ENCODE data around the gene NPHP4. TPM values are rescaled to one million over a fixed set of nuclear protein-coding genes. Genes with fewer than 3 reads are reported as not detected.
"Not testable (repeated sequence)": the region's sequence is repeated elsewhere in the genome, so short reads cannot be mapped to it uniquely, and the experiment has no call there.

Gene NPHP4
- total and polyA plus RNA-seq, 2 donors = 2.5 to 4.2 TPM

DNA sequence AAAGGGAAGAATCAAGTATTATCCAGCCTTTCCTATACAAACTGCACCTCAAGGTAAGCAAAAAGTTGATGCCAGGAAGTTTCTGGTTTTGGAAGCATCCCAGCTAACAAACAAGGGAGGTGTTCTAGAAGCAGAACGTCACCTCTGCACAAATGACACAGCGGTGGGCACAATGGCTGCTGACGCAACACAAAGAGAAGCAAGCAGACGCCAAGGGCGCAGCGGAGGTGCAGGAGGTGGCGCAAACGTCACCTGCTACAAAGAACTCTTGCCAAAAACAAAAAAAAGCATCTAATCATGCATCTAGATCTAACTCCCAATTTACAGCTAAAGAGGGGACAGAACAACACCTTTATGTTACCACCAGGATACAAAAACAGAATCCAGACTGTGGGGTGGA is 88.5 kb downstream of the NPHP4 start:
- Histone ChIP-seq H3K4me3 (ENCODE audit: low read length in 2 of 2) (no peak overlapping the region), H3K27ac (ENCODE audit: low read depth in 1 of 2, low read length in 1 of 2) (no peak overlapping the region), H3K36me3 (ENCODE audit: control insufficient read depth in 2 of 2, insufficient read depth in 2 of 2, low read length in 1 of 2) (peaks cover 5 to 18% of the 10 kb centered on the region in 2 donors), H3K4me1 (ENCODE audit: control insufficient read depth in 2 of 2, insufficient read depth in 2 of 2, low read length in 2 of 2) (peaks cover 0 to 4% of the 10 kb centered on the region in 2 donors), H3K9me3 (ENCODE audit: control insufficient read depth in 2 of 2, insufficient read depth in 1 of 2, low read length in 1 of 2) (no peaks in the 10 kb centered on the region), H3K27me3 (ENCODE audit: control insufficient read depth in 2 of 2, insufficient read depth in 1 of 2, low read length in 1 of 2) (no peaks in the 10 kb centered on the region)
- 96% methylated on average over 8 of the region's 8 CpGs for WGBS
- DNase-seq (ENCODE audit: low read depth in 6 of 9, low spot score in 9 of 9) = no peak

DNA sequence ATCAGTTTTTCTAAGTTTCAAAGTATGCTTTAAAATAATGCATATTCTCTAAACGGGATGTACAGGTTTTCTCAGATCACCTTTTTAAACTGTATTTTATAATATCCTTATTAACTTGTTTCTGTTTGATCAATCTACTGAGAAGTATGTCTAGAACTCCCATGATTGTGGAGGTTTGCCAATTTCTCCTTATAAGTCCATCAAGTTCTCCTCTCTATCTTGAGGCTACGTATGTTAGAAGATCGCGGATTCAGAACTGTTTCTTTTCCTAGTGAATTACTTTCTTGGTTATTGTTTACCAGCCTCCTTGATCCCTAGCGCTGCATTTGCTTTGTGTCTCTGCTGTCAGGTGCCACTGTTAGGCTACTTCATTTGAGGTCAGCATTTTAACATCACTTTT is 89.2 kb downstream of the NPHP4 start:
- H3K36me3 ChIP-seq (ENCODE audit: control insufficient read depth in 2 of 2, insufficient read depth in 2 of 2, low read length in 1 of 2) = peaks cover 5 to 20% of the 10 kb centered on the region in 2 donors
- H3K27me3 ChIP-seq (ENCODE audit: control insufficient read depth in 2 of 2, insufficient read depth in 1 of 2, low read length in 1 of 2) = no peaks in the 10 kb centered on the region
- no peak for DNase-seq (ENCODE audit: low read depth in 6 of 9, low spot score in 9 of 9)
- H3K27ac ChIP-seq (ENCODE audit: low read depth in 1 of 2, low read length in 1 of 2) = no peak overlapping the region
- H3K4me3 ChIP-seq (ENCODE audit: low read length in 2 of 2) = no peak overlapping the region
- WGBS = over 99% methylated on average over 5 of the region's 5 CpGs
- peaks cover 0 to 4% of the 10 kb centered on the region in 2 donors for H3K4me1 ChIP-seq (ENCODE audit: control insufficient read depth in 2 of 2, insufficient read depth in 2 of 2, low read length in 2 of 2)
- H3K9me3 ChIP-seq (ENCODE audit: control insufficient read depth in 2 of 2, insufficient read depth in 1 of 2, low read length in 1 of 2) = no peaks in the 10 kb centered on the region

DNA sequence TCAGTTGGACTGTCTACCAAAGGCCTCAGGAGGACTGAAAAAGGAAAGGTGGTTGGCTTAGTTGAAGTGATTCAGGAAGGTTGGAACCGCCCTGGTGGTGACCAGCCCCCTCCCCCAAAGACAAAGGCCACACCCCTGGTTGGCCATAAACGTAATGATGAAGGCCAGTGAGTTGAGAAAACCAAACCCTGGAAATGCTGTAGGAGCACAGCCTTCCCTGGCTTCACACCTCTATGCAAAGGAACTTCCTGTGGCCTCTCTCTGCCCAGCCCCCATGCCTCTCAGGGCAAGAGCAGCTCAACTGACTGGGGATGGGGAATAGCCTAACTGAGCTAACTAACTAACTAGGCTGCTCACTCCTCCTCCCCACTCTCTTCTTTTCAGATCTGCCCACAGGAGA is 90.4 kb downstream of the NPHP4 start:
- 94% methylated on average over 2 of the region's 2 CpGs for WGBS
- no peaks in the 10 kb centered on the region for H3K9me3 ChIP-seq (ENCODE audit: control insufficient read depth in 2 of 2, insufficient read depth in 1 of 2, low read length in 1 of 2)
- H3K36me3 ChIP-seq (ENCODE audit: control insufficient read depth in 2 of 2, insufficient read depth in 2 of 2, low read length in 1 of 2) = peaks cover 5 to 18% of the 10 kb centered on the region in 2 donors
- DNase-seq (ENCODE audit: low read depth in 6 of 9, low spot score in 9 of 9) = no peak
- no peaks in the 10 kb centered on the region for H3K27me3 ChIP-seq (ENCODE audit: control insufficient read depth in 2 of 2, insufficient read depth in 1 of 2, low read length in 1 of 2)
- H3K4me3 ChIP-seq (ENCODE audit: low read length in 2 of 2) = no peak overlapping the region
- no peak overlapping the region for H3K27ac ChIP-seq (ENCODE audit: low read depth in 1 of 2, low read length in 1 of 2)
- peaks cover 0 to under 1% of the 10 kb centered on the region in 2 donors for H3K4me1 ChIP-seq (ENCODE audit: control insufficient read depth in 2 of 2, insufficient read depth in 2 of 2, low read length in 2 of 2)

DNA sequence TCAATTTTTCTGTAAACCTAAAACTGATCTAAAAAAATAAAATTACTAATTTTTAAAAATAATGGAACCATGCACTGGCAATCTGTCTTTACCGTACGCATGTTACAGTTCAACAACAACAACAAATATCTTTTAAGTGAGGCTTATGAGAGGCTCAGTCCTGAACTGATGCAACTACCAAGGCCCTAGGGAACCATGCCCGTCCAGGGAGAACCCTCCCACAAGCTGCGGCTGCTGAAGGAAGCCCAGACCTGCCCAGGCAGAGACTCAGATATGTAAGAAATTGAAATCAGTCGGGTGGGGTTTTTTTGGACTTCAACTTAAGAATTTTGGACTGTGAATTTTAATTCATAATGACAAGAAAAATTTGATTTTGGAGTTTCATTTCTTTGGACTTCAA is 91.1 kb downstream of the NPHP4 start:
- 93% methylated on average over 5 of the region's 5 CpGs for WGBS
- H3K4me3 ChIP-seq (ENCODE audit: low read length in 2 of 2) = no peak overlapping the region
- no peaks in the 10 kb centered on the region for H3K9me3 ChIP-seq (ENCODE audit: control insufficient read depth in 2 of 2, insufficient read depth in 1 of 2, low read length in 1 of 2)
- no peak for DNase-seq (ENCODE audit: low read depth in 6 of 9, low spot score in 9 of 9)
- H3K27me3 ChIP-seq (ENCODE audit: control insufficient read depth in 2 of 2, insufficient read depth in 1 of 2, low read length in 1 of 2) = no peaks in the 10 kb centered on the region
- H3K4me1 ChIP-seq (ENCODE audit: control insufficient read depth in 2 of 2, insufficient read depth in 2 of 2, low read length in 2 of 2) = no peaks in the 10 kb centered on the region
- peaks cover 5 to 17% of the 10 kb centered on the region in 2 donors for H3K36me3 ChIP-seq (ENCODE audit: control insufficient read depth in 2 of 2, insufficient read depth in 2 of 2, low read length in 1 of 2)
- H3K27ac ChIP-seq (ENCODE audit: low read depth in 1 of 2, low read length in 1 of 2) = no peak overlapping the region

DNA sequence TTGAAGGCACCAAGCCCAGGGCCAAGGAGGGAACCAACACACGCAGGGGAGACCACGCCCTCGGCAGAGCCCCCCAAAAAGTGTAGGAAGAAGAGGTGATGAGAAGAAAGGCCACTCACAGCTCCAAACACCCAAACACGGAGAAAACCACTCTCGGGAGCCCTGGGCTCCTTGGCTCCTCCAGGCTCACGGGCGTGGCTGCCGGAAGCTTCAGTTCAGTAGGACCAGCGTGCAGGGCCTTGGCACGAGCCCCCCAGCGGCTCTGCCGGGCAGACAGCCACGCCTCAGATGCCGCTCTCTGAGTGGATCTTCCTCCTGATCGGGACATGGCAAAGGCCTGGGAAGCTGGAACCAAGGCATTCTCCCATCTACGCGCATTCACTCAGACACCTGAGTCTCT is 94.0 kb downstream of the NPHP4 start:
- Histone ChIP-seq H3K27me3 (ENCODE audit: control insufficient read depth in 2 of 2, insufficient read depth in 1 of 2, low read length in 1 of 2) (no peaks in the 10 kb centered on the region), H3K4me1 (ENCODE audit: control insufficient read depth in 2 of 2, insufficient read depth in 2 of 2, low read length in 2 of 2) (no peaks in the 10 kb centered on the region), H3K27ac (ENCODE audit: low read depth in 1 of 2, low read length in 1 of 2) (no peak overlapping the region), H3K4me3 (ENCODE audit: low read length in 2 of 2) (no peak overlapping the region), H3K36me3 (ENCODE audit: control insufficient read depth in 2 of 2, insufficient read depth in 2 of 2, low read length in 1 of 2) (peaks cover 0 to 6% of the 10 kb centered on the region in 2 donors), H3K9me3 (ENCODE audit: control insufficient read depth in 2 of 2, insufficient read depth in 1 of 2, low read length in 1 of 2) (no peaks in the 10 kb centered on the region)
- no peak for DNase-seq (ENCODE audit: low read depth in 6 of 9, low spot score in 9 of 9)
- WGBS = 97% methylated on average over 17 of the region's 17 CpGs

DNA sequence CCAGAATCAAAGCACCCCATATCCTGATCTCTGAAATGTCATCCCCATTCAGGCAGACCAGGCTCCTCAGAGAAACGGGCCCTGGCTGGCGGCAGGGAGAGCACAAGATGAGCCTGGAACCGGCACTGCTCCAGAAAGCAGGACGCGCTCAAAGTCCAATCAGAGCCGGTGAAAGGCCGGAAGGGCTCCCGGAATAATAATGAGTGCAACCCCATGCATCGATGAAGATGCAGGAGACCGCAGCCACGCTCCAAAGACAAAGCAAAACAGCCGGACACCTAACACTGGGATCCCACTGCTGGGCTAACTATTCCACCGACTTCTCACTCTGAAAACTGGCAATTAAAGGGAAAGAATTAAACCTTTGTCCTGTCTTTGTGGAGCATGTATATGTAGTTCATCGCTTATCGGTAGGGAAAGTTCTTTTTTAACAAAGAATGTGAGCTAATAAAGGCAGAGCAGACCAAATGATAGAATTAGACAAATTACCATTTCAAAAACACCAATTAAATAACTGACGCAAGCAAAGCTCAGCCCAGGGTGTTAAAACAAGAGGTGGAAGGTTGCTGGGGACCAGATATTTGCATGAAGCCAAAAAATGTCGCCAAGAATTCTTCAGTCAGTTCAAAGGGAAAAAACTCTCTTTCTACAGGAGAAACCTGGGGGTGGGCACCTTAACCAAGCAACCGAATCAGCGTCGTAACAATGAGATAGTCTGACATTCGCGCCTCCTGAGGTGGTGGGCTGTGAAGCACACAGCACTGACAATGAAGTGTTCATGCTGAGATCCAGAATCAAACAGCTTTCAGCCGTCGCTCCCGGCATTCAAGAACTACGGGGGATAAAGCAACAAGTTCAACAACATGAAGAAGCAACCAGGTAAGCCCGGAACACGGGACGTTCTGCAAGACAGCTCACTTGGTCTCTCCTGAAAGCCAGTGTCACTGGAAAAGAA is 95.2 kb downstream of the NPHP4 start:
- 92% methylated on average over 29 of the region's 29 CpGs for WGBS
- no peak overlapping the region for H3K4me3 ChIP-seq (ENCODE audit: low read length in 2 of 2)
- no peaks in the 10 kb centered on the region for H3K9me3 ChIP-seq (ENCODE audit: control insufficient read depth in 2 of 2, insufficient read depth in 1 of 2, low read length in 1 of 2)
- no peaks in the 10 kb centered on the region for H3K27me3 ChIP-seq (ENCODE audit: control insufficient read depth in 2 of 2, insufficient read depth in 1 of 2, low read length in 1 of 2)
- peaks cover 0 to 6% of the 10 kb centered on the region in 2 donors for H3K36me3 ChIP-seq (ENCODE audit: control insufficient read depth in 2 of 2, insufficient read depth in 2 of 2, low read length in 1 of 2)
- H3K27ac ChIP-seq (ENCODE audit: low read depth in 1 of 2, low read length in 1 of 2) = no peak overlapping the region
- H3K4me1 ChIP-seq (ENCODE audit: control insufficient read depth in 2 of 2, insufficient read depth in 2 of 2, low read length in 2 of 2) = no peaks in the 10 kb centered on the region
- no peak for DNase-seq (ENCODE audit: low read depth in 6 of 9, low spot score in 9 of 9)

DNA sequence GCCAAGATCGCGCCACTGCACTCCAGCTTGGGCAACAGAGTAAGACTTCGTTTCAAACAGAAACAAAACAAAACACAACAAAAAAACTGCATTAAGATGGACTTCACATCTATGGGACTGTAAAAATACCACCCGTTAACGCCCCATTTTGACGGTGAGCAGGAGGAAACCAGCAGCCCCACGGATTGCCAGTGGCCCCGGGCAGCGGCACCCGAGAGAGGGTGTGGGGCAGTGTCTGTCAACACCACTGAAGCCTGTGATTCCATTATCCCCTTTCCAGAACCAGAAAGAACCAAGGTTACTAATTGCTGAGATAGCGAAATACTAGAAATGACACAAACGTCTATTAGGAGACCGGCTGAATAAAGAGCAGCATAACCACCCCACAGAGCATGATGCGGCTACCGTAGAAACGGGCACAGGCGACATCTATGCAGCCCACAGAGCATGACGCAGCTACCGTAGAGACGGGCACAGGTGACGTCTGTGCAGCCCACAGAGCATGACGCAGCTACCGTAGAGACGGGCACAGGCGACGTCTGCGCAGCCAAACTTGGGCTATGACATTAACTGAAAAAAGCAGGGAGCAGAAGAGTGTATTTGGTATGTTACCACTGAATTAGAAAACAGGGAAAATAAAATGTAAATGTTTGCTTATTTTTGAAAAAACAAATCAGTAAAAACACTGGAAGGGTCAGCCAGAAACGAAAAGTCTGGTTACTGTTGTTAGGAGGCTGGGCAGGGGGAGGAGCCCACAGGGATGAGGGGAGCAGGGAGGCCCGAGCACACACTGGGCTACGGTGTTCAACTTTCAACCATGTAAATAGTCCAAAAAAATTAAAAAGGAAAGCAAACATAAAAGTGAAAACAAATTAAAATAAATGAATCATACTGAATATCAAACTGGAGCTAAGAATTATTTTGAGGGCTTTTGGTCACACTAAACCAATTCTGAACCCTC is 96.5 kb downstream of the NPHP4 start:
- no peaks in the 10 kb centered on the region for H3K9me3 ChIP-seq (ENCODE audit: control insufficient read depth in 2 of 2, insufficient read depth in 1 of 2, low read length in 1 of 2)
- WGBS = 97% methylated on average over 30 of the region's 30 CpGs

DNA sequence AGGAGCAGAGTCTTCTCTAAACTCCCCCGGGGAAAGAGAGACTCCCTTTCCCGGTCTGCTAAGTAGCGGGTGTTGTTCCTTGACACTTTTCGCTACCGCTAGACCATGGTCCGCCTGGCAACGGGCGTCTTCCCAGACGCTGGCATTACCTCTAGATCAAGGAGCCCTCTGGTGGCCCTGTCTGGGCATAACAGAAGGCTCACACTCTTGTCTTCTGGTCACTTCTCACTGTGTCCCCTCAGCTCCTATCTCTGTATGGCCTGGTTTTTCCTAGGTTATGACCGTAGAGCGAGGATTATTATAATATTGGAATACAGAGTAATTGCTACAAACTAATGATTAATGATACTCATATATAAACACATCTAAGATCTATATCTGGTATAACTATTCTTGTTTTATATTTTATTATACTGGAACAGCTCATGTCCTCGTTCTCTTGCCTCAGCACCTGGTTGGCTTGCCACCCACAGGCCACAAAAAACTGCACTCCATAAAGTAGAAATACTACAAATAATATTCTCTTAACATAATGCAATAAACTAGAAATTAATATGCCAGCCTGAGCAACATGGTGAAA is 98.4 kb downstream of the NPHP4 start:
- not testable (repeated sequence) for H3K4me3 ChIP-seq (ENCODE audit: low read length in 2 of 2); DNase-seq (ENCODE audit: low read depth in 6 of 9, low spot score in 9 of 9); H3K9me3 ChIP-seq (ENCODE audit: control insufficient read depth in 2 of 2, insufficient read depth in 1 of 2, low read length in 1 of 2); H3K27me3 ChIP-seq (ENCODE audit: control insufficient read depth in 2 of 2, insufficient read depth in 1 of 2, low read length in 1 of 2); H3K27ac ChIP-seq (ENCODE audit: low read depth in 1 of 2, low read length in 1 of 2); H3K4me1 ChIP-seq (ENCODE audit: control insufficient read depth in 2 of 2, insufficient read depth in 2 of 2, low read length in 2 of 2)
- 96% methylated on average over 12 of the region's 12 CpGs for WGBS
- H3K36me3 ChIP-seq (ENCODE audit: control insufficient read depth in 2 of 2, insufficient read depth in 2 of 2, low read length in 1 of 2) = peaks cover 0 to 11% of the 10 kb centered on the region in 2 donors

More for the DNA sequence above, 96.5 kb downstream of the NPHP4 start:
- Histone ChIP-seq H3K4me1 (ENCODE audit: control insufficient read depth in 2 of 2, insufficient read depth in 2 of 2, low read length in 2 of 2) (no peaks in the 10 kb centered on the region), H3K27ac (ENCODE audit: low read depth in 1 of 2, low read length in 1 of 2) (no peak overlapping the region), H3K4me3 (ENCODE audit: low read length in 2 of 2) (no peak overlapping the region), H3K36me3 (ENCODE audit: control insufficient read depth in 2 of 2, insufficient read depth in 2 of 2, low read length in 1 of 2) (peaks cover 0 to 7% of the 10 kb centered on the region in 2 donors), H3K27me3 (ENCODE audit: control insufficient read depth in 2 of 2, insufficient read depth in 1 of 2, low read length in 1 of 2) (no peaks in the 10 kb centered on the region)
- no peak for DNase-seq (ENCODE audit: low read depth in 6 of 9, low spot score in 9 of 9)

Data from thymus (tissue), 11 donors.